Endothelial cell of umbilical vein (primary cell): ENCODE data around the gene FCN2. TPM values are rescaled to one million over a fixed set of nuclear protein-coding genes. Genes with fewer than 3 reads are reported as not detected.

Source experiments
- BruUV-seq: library from RNA; stranded (reverse); fragments of 400-500 nt; replicated peaks from 2 replicates; lab custom pipeline; 2021; lab: Mats Ljungman, UMichigan
- CTCF ChIA-PET: fragments of 300-600, 350-600 bp; sonication (Branson Sonifier 250); formaldehyde crosslinking; loops from one replicate; lab custom pipeline; 2021; ENCODE audit warnings: antibody characterized with exemption, inconsistent platforms; lab: Charles Lee
- POLR2A ChIA-PET: fragments of 300-600, 350-600 bp; sonication (Branson Sonifier 250); formaldehyde crosslinking; loops from one replicate; lab custom pipeline; 2021; ENCODE audit warnings: antibody characterized with exemption, inconsistent platforms; lab: Charles Lee
- DNase-seq: peaks from one replicate; pipeline ENCODE4 v3.0.0-alpha.2; 2011; ENCODE audit warnings: low read depth, low spot score
- FAIRE-seq: peaks from 2 replicates; lab custom pipeline; 2011; peaks lifted over from hg19 to GRCh38; lab: Jason Lieb, UNC
- H2AFZ ChIP-seq: 2 replicates; pipeline ENCODE4 v1.6.0; 2012; ENCODE audit warnings: low read depth, low read length, control low read depth, inconsistent platforms
- H3K27ac ChIP-seq: 2 replicates; pipeline ENCODE4 v1.5.1; 2011; ENCODE audit warnings: low read depth, mild to moderate bottlenecking, control low read depth, low read length, moderate library complexity; ENCODE audit not compliant: insufficient read depth
- H3K27me3 ChIP-seq, 2 experiments: 2 replicates each; pipeline versions ENCODE4 v1.6.0 to v1.6.1; 2011; ENCODE audit warnings: low read length in 2 of 2, mixed read lengths in 1 of 2; ENCODE audit not compliant: control insufficient read depth in 2 of 2, insufficient read depth in 2 of 2
- H3K36me3 ChIP-seq, 2 experiments: 2 replicates in 1 of 2; 3 replicates in 1 of 2; pipeline ENCODE4 v1.5.1; 2011; ENCODE audit warnings: low read length in 2 of 2, mild to moderate bottlenecking in 1 of 2, moderate library complexity in 1 of 2; ENCODE audit not compliant: control insufficient read depth in 2 of 2, insufficient read depth in 2 of 2; ENCODE audit errors: extremely low read depth in 1 of 2
- H3K4me1 ChIP-seq: 3 replicates; pipeline ENCODE4 v1.5.1; 2011; ENCODE audit warnings: mild to moderate bottlenecking, low read length; ENCODE audit not compliant: control insufficient read depth, insufficient read depth; ENCODE audit errors: extremely low read depth
- H3K4me2 ChIP-seq: 2 replicates; pipeline ENCODE4 v1.6.1; 2011; ENCODE audit warnings: low read length, control low read depth, mixed read lengths; ENCODE audit not compliant: insufficient read depth
- H3K4me3 ChIP-seq, 3 experiments: fragments of 200-600 bp in 1 of 3; sonication (generic), shearing (Covaris generic) in 1 of 3; replicated peaks in 1 of 3; 2 replicates each; pipeline ENCODE4 v1.5.1; 2011 to 2016; ENCODE audit warnings: control low read depth in 3 of 3, low read length in 3 of 3, mild to moderate bottlenecking in 2 of 3, inconsistent platforms in 1 of 3, low read depth in 1 of 3, moderate library complexity in 1 of 3; ENCODE audit not compliant: insufficient read depth in 1 of 3
- H3K79me2 ChIP-seq: 2 replicates; pipeline ENCODE4 v1.6.0; 2012; ENCODE audit warnings: low read length, inconsistent platforms; ENCODE audit not compliant: control insufficient read depth, insufficient read depth
- H3K9ac ChIP-seq: replicated peaks from 2 replicates; pipeline ENCODE3; 2011; ENCODE audit warnings: low read length, control low read depth; ENCODE audit not compliant: insufficient read depth; ENCODE audit errors: extremely low read depth
- H3K9me1 ChIP-seq: replicated peaks from 3 replicates; pipeline ENCODE4 v1.6.0; 2011; ENCODE audit warnings: mild to moderate bottlenecking, low read length; ENCODE audit not compliant: control insufficient read depth, insufficient read depth; ENCODE audit errors: extremely low read depth
- H3K9me3 ChIP-seq: replicated peaks from 2 replicates; pipeline ENCODE4 v1.5.1; 2012; ENCODE audit warnings: low read length, inconsistent platforms; ENCODE audit not compliant: control insufficient read depth, insufficient read depth
- H4K20me1 ChIP-seq: replicated peaks from 2 replicates; pipeline ENCODE3; 2011; ENCODE audit warnings: mild to moderate bottlenecking, low read length; ENCODE audit not compliant: control insufficient read depth, insufficient read depth; ENCODE audit errors: extremely low read depth
- CTCF ChIP-seq, 2 donors: IDR thresholded peaks; 1 replicate in 1 of 2; 2 replicates in 1 of 2; pipeline ENCODE4 v1.5.1; 2011; ENCODE audit warnings: low read length in 2 of 2, mild to moderate bottlenecking in 2 of 2, moderate library complexity in 2 of 2, control low read depth in 1 of 2, inconsistent platforms in 1 of 2, low read depth in 1 of 2; ENCODE audit not compliant: insufficient read depth in 1 of 2; ENCODE audit errors: extremely low read depth in 1 of 2
- EZH2 ChIP-seq: IDR thresholded peaks from 2 replicates; pipeline ENCODE4 v1.6.1; 2012; ENCODE audit warnings: borderline replicate concordance, low read depth, mild to moderate bottlenecking, moderate library complexity, low read length, inconsistent platforms; ENCODE audit not compliant: severe bottlenecking
- GATA2 ChIP-seq: IDR thresholded peaks from 2 replicates; pipeline ENCODE4 v1.7.0; 2011; ENCODE audit warnings: low read depth, mild to moderate bottlenecking, moderate library complexity, mixed read lengths, low read length; ENCODE audit not compliant: insufficient read length, insufficient read depth
- JUN ChIP-seq: IDR thresholded peaks from 2 replicates; pipeline ENCODE4 v1.6.1; 2011; ENCODE audit warnings: borderline replicate concordance, low read depth; ENCODE audit not compliant: insufficient read length, insufficient read depth
- MAX ChIP-seq: IDR thresholded peaks from 2 replicates; pipeline ENCODE4 v1.6.1; 2011; ENCODE audit not compliant: insufficient read depth, insufficient read length
- MYC ChIP-seq: IDR thresholded peaks from one replicate; pipeline ENCODE4 v1.6.1; 2011; ENCODE audit warnings: mild to moderate bottlenecking, low read depth, low read length
- POLR2A ChIP-seq: IDR thresholded peaks from 2 replicates; pipeline ENCODE4 v1.6.1; 2012; ENCODE audit warnings: low read depth, mild to moderate bottlenecking, control low read depth, low read length
- POLR2AphosphoS5 ChIP-seq: IDR thresholded peaks from 2 replicates; pipeline ENCODE4 v1.6.1; 2012; ENCODE audit warnings: low read depth, mild to moderate bottlenecking, control low read depth, low read length, moderate library complexity; ENCODE audit not compliant: insufficient read depth
- dilution Hi-C: fragments of 300-500 bp; cut with MboI; formaldehyde crosslinking; loops from one replicate; pipeline ENCODE4 v1.15.0; 2019; ENCODE audit warnings: low sequenced_read_pairs; ENCODE audit not compliant: extremely low pct_ligation_motif_present
- intact Hi-C: fragments of 100-400 bp; cut with micrococcal nuclease; formaldehyde crosslinking; loops from one replicate; pipeline ENCODE4 v1.10.0; 2022
- polyA plus RNA-seq, 4 experiments: library from polyadenylated mRNA; depleted of rRNA in 3 of 4; stranded (reverse) in 3 of 4; unstranded in 1 of 4; fragments of >200 nt; gene quantifications; 2 replicates each; pipeline versions ENCODE4 v1.2.1 to v1.2.3, GENCODE V29; 2011 to 2012; ENCODE audit warnings: missing spikeins in 1 of 4
- total RNA-seq: library from RNA; stranded (reverse); gene quantifications from 2 replicates; pipeline ENCODE4 v1.2.3, GENCODE V29; 2021

FCN2 gene
- total and polyA plus RNA-seq, 2 donors (not counting 3 experiments of a cell fraction or from before 2014, with no cell fraction given), result not detected

- no peak overlapping the region for H3K9ac ChIP-seq
- H3K9me3 ChIP-seq, result no peaks in the 10 kb centered on the region
- intact Hi-C loops (no loop called here), dilution Hi-C loops (no loop called here)
- H3K36me3 ChIP-seq, result no peaks in the 10 kb centered on the region
- ChIA-PET POLR2A (no interaction called here), CTCF (no interaction called here)
- TF ChIP-seq MAX (no peak), POLR2A (no peak)
- no peaks in the 10 kb centered on the region for H3K27me3 ChIP-seq
- no peaks in the 10 kb centered on the region for H4K20me1 ChIP-seq
- no peak for DNase-seq
- no peaks in the 10 kb centered on the region for H3K79me2 ChIP-seq
- no peaks in the 10 kb centered on the region for H3K9me1 ChIP-seq
- H3K4me2 ChIP-seq, result no peak overlapping the region
- no peak overlapping the region for H2AFZ ChIP-seq
- H3K4me3 ChIP-seq, result no peak overlapping the region
- BruUV-seq, result no TSS peak
- H3K27ac ChIP-seq, result no peak overlapping the region
- FAIRE-seq, result no peak
- no peaks in the 10 kb centered on the region for H3K4me1 ChIP-seq
These were observed 10.9 kb upstream of the FCN2 start for GRCh38 chr9:134869554-134870300.

- Histone ChIP-seq H4K20me1 (no peaks in the 10 kb centered on the region), H3K4me2 (no peak overlapping the region), H3K9me3 (no peaks in the 10 kb centered on the region), H3K27me3 (no peaks in the 10 kb centered on the region), H3K9ac (no peak overlapping the region), H3K9me1 (no peaks in the 10 kb centered on the region), H3K4me1 (no peaks in the 10 kb centered on the region), H2AFZ (no peak overlapping the region), H3K36me3 (no peaks in the 10 kb centered on the region), H3K4me3 (no peak overlapping the region), H3K27ac (no peak overlapping the region), H3K79me2 (no peaks in the 10 kb centered on the region)
- ChIA-PET POLR2A (no interaction called here), CTCF (no interaction called here)
- intact Hi-C loops, result no loop called here
- DNase-seq, result no peak
- no peak for FAIRE-seq
- BruUV-seq, result no TSS peak
- TF ChIP-seq CTCF (IDR thresholded peaks at IDR 0.05; ENCODE audit: extremely low read depth in 1 of 2, insufficient read depth in 1 of 2, low read depth in 1 of 2, low read length in 2 of 2), result no peak
- no peak for TF ChIP-seq EZH2
- TF ChIP-seq POLR2A, result no peak
- no peak for TF ChIP-seq GATA2
- no peak for TF ChIP-seq MAX
- no peak for TF ChIP-seq JUN
- TF ChIP-seq MYC, result no peak
- no peak for TF ChIP-seq POLR2AphosphoS5
- dilution Hi-C loops, result no loop called here
These were observed 10.3 kb upstream of the FCN2 start for GRCh38 chr9:134870301-134870694.
